ENCODE results near the gene GRIA1.

The GRIA1 gene

GRCh38 chr5:153791339-153791738 lies 300.9 kb downstream of the GRIA1 start:
- no peak for TF ChIP-seq CTCF (IDR thresholded peaks at IDR 0.05)
- Histone ChIP-seq H3K27ac (no peak overlapping the region), H3K4me3 (no peak overlapping the region), H3K36me3 (no peaks in the 10 kb centered on the region), H3K9me3 (no peaks in the 10 kb centered on the region), H3K4me1 (no peaks in the 10 kb centered on the region), H3K27me3 (no peaks in the 10 kb centered on the region)
- intact Hi-C loops (cut with DNase I; ENCODE audit: low total_unique reads): no loop called here
- DNase-seq: no peak

- TF ChIP-seq CTCF (IDR thresholded peaks at IDR 0.05): no peak
- H3K27me3 ChIP-seq: no peaks in the 10 kb centered on the region
These were observed 301.8 kb downstream of the GRIA1 start for GRCh38 chr5:153792305-153792704.

GRCh38 chr5:153793699-153794098 lies 303.2 kb downstream of the GRIA1 start:
- no peak overlapping the region for H3K27ac ChIP-seq
- TF ChIP-seq CTCF (IDR thresholded peaks at IDR 0.05): no peak
- no peaks in the 10 kb centered on the region for H3K9me3 ChIP-seq
- no peaks in the 10 kb centered on the region for H3K27me3 ChIP-seq
- H3K36me3 ChIP-seq: no peaks in the 10 kb centered on the region
- H3K4me3 ChIP-seq: no peak overlapping the region
- no peak for DNase-seq
- intact Hi-C loops (cut with DNase I; ENCODE audit: low total_unique reads): no loop called here
- no peaks in the 10 kb centered on the region for H3K4me1 ChIP-seq

More at GRCh38 chr5:153792305-153792704, 301.8 kb downstream of the GRIA1 start:
- no peak overlapping the region for H3K4me3 ChIP-seq
- intact Hi-C loops (cut with DNase I; ENCODE audit: low total_unique reads): no loop called here
- DNase-seq: no peak
- no peaks in the 10 kb centered on the region for H3K4me1 ChIP-seq
- no peaks in the 10 kb centered on the region for H3K36me3 ChIP-seq
- H3K27ac ChIP-seq: no peak overlapping the region
- no peaks in the 10 kb centered on the region for H3K9me3 ChIP-seq

- intact Hi-C loops (cut with DNase I; ENCODE audit: low total_unique reads): no loop called here
- no peak for DNase-seq
- no peaks in the 10 kb centered on the region for H3K36me3 ChIP-seq
- no peak overlapping the region for H3K4me3 ChIP-seq
- no peaks in the 10 kb centered on the region for H3K9me3 ChIP-seq
- no peaks in the 10 kb centered on the region for H3K27me3 ChIP-seq
- H3K27ac ChIP-seq: no peak overlapping the region
- TF ChIP-seq CTCF (IDR thresholded peaks at IDR 0.05): no peak
- H3K4me1 ChIP-seq: no peaks in the 10 kb centered on the region
These were observed 303.9 kb downstream of the GRIA1 start for GRCh38 chr5:153794327-153794726.

GRCh38 chr5:153796527-153796926 lies 306.1 kb downstream of the GRIA1 start:
- Histone ChIP-seq H3K9me3 (no peaks in the 10 kb centered on the region), H3K27me3 (no peaks in the 10 kb centered on the region), H3K4me1 (no peaks in the 10 kb centered on the region), H3K36me3 (no peaks in the 10 kb centered on the region), H3K27ac (no peak overlapping the region), H3K4me3 (no peak overlapping the region)
- no peak for TF ChIP-seq CTCF (IDR thresholded peaks at IDR 0.05)
- no peak for DNase-seq
- intact Hi-C loops (cut with DNase I; ENCODE audit: low total_unique reads): no loop called here

GRCh38 chr5:153797484-153797883 lies 307.0 kb downstream of the GRIA1 start:
- Histone ChIP-seq H3K27me3 (no peaks in the 10 kb centered on the region), H3K36me3 (no peaks in the 10 kb centered on the region), H3K27ac (no peak overlapping the region), H3K4me3 (no peak overlapping the region), H3K9me3 (no peaks in the 10 kb centered on the region), H3K4me1 (no peaks in the 10 kb centered on the region)
- TF ChIP-seq CTCF (IDR thresholded peaks at IDR 0.05): no peak
- intact Hi-C loops (cut with DNase I; ENCODE audit: low total_unique reads): no loop called here
- DNase-seq: no peak
